ENCODE results near the gene PRODH2. TPM values are rescaled to one million over a fixed set of nuclear protein-coding genes. Genes with fewer than 3 reads are reported as not detected.
A peak's percentile ranks its signal among the peaks of the same experiment; 100 is the strongest.

The PRODH2 gene
- total and polyA plus RNA-seq, 2 of the 13 experiments (the other 11 are each of a cell fraction or from before 2014, with no cell fraction given), result 86.7 to 118 TPM

DNA sequence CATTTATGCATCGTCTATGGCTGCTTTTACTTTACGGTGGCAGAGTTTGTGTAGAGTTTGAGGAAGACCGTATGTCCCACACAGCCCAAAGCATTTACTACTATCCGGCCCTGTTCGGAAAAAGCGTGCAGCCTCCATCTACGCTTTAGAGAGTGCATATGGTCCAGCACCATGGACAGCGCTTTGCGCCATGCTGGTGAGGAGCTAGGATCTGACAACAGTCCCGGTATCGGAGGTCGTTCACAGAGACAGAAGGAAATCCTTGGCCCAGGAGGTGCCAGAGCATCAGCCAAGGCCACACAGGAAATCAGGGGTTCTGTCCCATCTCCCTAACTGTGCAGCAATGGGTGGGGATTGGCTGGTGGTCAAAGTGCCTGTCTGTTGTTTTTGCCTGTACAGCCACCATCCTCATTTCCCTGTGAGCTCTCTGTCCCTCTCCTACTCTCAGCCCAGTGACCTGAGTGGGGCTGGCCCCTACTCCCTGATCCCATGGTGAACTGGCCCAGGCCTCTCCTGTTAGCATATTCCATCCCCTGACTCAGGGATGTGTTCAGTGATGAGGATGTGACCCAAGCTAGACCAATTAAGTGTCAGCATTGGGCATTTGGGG lies 16.2 kb upstream of the PRODH2 start (continued):
- TF ChIP-seq, protein P1, sequence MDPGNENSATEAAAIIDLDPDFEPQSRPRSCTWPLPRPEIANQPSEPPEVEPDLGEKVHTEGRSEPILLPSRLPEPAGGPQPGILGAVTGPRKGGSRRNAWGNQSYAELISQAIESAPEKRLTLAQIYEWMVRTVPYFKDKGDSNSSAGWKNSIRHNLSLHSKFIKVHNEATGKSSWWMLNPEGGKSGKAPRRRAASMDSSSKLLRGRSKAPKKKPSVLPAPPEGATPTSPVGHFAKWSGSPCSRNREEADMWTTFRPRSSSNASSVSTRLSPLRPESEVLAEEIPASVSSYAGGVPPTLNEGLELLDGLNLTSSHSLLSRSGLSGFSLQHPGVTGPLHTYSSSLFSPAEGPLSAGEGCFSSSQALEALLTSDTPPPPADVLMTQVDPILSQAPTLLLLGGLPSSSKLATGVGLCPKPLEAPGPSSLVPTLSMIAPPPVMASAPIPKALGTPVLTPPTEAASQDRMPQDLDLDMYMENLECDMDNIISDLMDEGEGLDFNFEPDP (CRISPR knock-in tag; conservative IDR thresholded peaks at IDR 0.05), result peak; percentile 97; the same call in 1 of the 2 replicates
- TF ChIP-seq, protein P2, sequence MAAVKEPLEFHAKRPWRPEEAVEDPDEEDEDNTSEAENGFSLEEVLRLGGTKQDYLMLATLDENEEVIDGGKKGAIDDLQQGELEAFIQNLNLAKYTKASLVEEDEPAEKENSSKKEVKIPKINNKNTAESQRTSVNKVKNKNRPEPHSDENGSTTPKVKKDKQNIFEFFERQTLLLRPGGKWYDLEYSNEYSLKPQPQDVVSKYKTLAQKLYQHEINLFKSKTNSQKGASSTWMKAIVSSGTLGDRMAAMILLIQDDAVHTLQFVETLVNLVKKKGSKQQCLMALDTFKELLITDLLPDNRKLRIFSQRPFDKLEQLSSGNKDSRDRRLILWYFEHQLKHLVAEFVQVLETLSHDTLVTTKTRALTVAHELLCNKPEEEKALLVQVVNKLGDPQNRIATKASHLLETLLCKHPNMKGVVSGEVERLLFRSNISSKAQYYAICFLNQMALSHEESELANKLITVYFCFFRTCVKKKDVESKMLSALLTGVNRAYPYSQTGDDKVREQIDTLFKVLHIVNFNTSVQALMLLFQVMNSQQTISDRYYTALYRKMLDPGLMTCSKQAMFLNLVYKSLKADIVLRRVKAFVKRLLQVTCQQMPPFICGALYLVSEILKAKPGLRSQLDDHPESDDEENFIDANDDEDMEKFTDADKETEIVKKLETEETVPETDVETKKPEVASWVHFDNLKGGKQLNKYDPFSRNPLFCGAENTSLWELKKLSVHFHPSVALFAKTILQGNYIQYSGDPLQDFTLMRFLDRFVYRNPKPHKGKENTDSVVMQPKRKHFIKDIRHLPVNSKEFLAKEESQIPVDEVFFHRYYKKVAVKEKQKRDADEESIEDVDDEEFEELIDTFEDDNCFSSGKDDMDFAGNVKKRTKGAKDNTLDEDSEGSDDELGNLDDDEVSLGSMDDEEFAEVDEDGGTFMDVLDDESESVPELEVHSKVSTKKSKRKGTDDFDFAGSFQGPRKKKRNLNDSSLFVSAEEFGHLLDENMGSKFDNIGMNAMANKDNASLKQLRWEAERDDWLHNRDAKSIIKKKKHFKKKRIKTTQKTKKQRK (IDR thresholded peaks at IDR 0.05; ENCODE audit: low read length), result no peak
- TF ChIP-seq ZNF572 (CRISPR knock-in tag; IDR thresholded peaks at IDR 0.05), result no peak
- peak; percentile 63 for TF ChIP-seq PITX1 (CRISPR knock-in tag; IDR thresholded peaks at IDR 0.05)
- TF ChIP-seq ZNF547 (CRISPR knock-in tag; IDR thresholded peaks at IDR 0.05), result peak; percentile 85; the same call in 1 of the 2 replicates
- no peak for TF ChIP-seq FOXM1 (CRISPR knock-in tag; IDR thresholded peaks at IDR 0.05)
- peak; percentile 89 for TF ChIP-seq ETV6 (CRISPR knock-in tag; conservative IDR thresholded peaks at IDR 0.05)
- TF ChIP-seq, protein P3, sequence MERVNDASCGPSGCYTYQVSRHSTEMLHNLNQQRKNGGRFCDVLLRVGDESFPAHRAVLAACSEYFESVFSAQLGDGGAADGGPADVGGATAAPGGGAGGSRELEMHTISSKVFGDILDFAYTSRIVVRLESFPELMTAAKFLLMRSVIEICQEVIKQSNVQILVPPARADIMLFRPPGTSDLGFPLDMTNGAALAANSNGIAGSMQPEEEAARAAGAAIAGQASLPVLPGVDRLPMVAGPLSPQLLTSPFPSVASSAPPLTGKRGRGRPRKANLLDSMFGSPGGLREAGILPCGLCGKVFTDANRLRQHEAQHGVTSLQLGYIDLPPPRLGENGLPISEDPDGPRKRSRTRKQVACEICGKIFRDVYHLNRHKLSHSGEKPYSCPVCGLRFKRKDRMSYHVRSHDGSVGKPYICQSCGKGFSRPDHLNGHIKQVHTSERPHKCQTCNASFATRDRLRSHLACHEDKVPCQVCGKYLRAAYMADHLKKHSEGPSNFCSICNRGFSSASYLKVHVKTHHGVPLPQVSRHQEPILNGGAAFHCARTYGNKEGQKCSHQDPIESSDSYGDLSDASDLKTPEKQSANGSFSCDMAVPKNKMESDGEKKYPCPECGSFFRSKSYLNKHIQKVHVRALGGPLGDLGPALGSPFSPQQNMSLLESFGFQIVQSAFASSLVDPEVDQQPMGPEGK (CRISPR knock-in tag; IDR thresholded peaks at IDR 0.05), result peak; percentile 75
- peak; percentile 99 for TF ChIP-seq TSC22D2 (CRISPR knock-in tag; IDR thresholded peaks at IDR 0.05; ENCODE audit: borderline replicate concordance)
- no peak for TF ChIP-seq DR1 (CRISPR knock-in tag; IDR thresholded peaks at IDR 0.05)
- TF ChIP-seq ZNF468 (CRISPR knock-in tag; IDR thresholded peaks at IDR 0.05), result peak; percentile 92; the same call in 1 of the 2 replicates
- TF ChIP-seq, protein P4, sequence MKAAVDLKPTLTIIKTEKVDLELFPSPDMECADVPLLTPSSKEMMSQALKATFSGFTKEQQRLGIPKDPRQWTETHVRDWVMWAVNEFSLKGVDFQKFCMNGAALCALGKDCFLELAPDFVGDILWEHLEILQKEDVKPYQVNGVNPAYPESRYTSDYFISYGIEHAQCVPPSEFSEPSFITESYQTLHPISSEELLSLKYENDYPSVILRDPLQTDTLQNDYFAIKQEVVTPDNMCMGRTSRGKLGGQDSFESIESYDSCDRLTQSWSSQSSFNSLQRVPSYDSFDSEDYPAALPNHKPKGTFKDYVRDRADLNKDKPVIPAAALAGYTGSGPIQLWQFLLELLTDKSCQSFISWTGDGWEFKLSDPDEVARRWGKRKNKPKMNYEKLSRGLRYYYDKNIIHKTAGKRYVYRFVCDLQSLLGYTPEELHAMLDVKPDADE (CRISPR knock-in tag; IDR thresholded peaks at IDR 0.05), result peak; percentile 94
- peak; percentile 37; the same call in 1 of the 2 replicates for TF ChIP-seq ZMYM3 (CRISPR knock-in tag; IDR thresholded peaks at IDR 0.05)
- 0 out of 2 replicates have a peak, but pooled peaks have one; percentile 82 for TF ChIP-seq ZNF451 (CRISPR knock-in tag; IDR thresholded peaks at IDR 0.05)
- no peak for TF ChIP-seq GTF2F1 (IDR thresholded peaks at IDR 0.05; ENCODE audit: low read length)
- TF ChIP-seq ZNF75D (CRISPR knock-in tag; IDR thresholded peaks at IDR 0.05; ENCODE audit: borderline replicate concordance), result peak; percentile 77; the same call in 1 of the 2 replicates
- TF ChIP-seq ONECUT2 (CRISPR knock-in tag; IDR thresholded peaks at IDR 0.05), result 0 out of 2 replicates have a peak, but pooled peaks have one; percentile 37
- TF ChIP-seq ERF (CRISPR knock-in tag; IDR thresholded peaks at IDR 0.05), result peak; percentile 99
- TF ChIP-seq, protein P5, sequence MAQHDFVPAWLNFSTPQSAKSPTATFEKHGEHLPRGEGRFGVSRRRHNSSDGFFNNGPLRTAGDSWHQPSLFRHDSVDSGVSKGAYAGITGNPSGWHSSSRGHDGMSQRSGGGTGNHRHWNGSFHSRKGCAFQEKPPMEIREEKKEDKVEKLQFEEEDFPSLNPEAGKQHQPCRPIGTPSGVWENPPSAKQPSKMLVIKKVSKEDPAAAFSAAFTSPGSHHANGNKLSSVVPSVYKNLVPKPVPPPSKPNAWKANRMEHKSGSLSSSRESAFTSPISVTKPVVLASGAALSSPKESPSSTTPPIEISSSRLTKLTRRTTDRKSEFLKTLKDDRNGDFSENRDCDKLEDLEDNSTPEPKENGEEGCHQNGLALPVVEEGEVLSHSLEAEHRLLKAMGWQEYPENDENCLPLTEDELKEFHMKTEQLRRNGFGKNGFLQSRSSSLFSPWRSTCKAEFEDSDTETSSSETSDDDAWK (CRISPR knock-in tag; IDR thresholded peaks at IDR 0.05), result no peak
- TF ChIP-seq ZNF251 (CRISPR knock-in tag; IDR thresholded peaks at IDR 0.05), result peak; percentile 92; the same call in 1 of the 2 replicates
- TF ChIP-seq ZNF143 (CRISPR knock-in tag; IDR thresholded peaks at IDR 0.05), result no peak
